GM18526 (cell line): Measurements from ENCODE around the gene GRAMD2A.

Experiments used
- POLR2A ChIP-seq: IDR thresholded peaks from 3 replicates; pipeline ENCODE4 v1.6.1; 2011; ENCODE audit not compliant: insufficient read length; ENCODE audit errors: extremely low read depth

Gene GRAMD2A

DNA sequence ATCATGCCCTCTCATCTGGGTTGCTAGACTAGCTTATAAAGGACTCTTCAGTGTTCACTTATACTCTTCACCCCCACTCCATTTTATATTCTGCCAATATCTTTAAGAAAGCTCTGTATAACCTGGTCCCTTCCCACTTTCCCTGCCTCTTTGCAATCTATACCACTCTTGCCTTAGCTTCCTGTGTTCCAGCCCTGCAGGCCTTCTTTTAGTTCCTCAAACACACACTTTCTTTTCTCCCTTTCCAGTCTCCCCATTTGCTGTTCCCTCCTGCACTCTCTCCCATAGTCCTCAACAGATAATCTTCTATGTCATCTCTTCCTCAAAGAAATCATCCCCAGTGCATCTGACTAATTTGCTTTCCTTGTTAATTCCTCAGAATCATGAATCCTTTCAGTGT, 50.7 kb downstream of the GRAMD2A start:
- no peak for TF ChIP-seq POLR2A

DNA sequence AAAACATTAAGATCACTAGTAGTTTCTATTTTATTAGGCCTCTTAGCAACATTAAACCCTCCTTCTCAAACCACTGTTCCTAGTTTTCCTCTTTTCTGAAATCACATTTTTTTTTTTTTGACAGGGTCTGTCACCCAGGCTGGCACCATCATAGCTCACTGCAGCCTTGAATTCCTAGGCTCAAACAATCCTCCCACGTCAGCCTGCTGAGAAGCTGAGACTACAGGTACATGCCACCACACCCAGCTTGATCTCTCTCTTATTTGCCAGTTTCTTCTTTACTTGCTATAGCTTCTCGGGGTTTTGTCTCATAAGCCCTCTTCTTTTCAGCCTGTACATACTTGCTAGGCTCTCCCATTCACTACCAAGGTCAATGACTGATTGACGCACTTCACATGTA, 51.4 kb downstream of the GRAMD2A start:
- no peak for TF ChIP-seq POLR2A

GRCh38 chr15:72141171-72142084, 56.2 kb downstream of the GRAMD2A start:
- no peak for TF ChIP-seq POLR2A

DNA sequence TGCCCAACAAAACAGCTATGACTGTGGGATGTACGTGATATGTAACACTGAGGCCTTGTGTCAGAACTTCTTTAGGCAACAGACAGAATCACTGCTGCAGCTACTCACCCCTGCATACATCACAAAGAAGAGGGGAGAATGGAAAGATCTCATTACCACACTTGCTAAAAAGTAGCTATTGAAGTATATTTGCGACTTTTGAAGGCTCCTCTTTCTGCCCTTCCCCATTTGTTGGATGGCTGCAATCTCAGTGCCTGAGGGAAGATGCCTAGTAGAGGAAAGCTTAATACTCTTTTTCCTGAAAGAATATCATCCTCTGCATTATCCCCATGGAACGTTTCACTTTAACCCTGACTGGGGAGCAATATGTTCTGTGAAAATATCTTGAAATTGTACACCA, 57.5 kb downstream of the GRAMD2A start:
- TF ChIP-seq POLR2A: no peak

DNA sequence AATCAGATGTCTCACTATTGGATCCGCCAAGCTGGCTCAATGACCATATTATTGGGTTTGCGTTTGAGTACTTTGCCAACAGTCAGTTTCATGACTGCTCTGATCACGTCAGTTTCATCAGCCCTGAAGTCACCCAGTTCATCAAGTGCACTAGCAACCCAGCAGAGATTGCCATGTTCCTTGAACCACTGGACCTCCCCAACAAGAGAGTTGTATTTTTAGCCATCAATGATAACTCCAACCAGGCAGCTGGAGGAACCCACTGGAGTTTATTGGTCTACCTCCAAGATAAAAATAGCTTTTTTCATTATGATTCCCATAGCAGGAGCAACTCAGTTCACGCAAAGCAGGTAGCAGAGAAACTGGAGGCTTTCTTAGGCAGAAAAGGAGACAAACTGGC, 57.9 kb downstream of the GRAMD2A start:
- TF ChIP-seq POLR2A: no peak

- TF ChIP-seq POLR2A: no peak
These were observed 61.2 kb downstream of the GRAMD2A start for GRCh38 chr15:72136170-72137051.

DNA sequence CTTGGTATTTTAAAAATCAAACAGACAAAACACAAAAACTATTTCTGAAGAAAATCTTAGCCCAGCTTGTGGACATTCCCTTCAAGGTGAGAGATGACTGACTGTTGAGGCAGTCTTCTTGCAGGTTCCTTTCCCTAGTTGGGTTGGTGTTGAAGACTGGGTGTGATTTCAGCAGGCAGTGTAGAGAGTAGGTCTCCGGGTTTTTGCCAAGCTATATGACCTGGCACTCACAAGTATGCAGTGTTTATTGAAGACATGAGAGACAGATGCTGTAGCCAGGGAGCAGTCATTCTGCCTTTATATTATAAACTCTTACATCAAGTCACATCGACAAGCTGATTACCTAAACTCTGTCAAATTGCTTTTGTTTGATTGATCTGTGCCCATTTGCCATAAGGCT, 61.9 kb downstream of the GRAMD2A start:
- no peak for TF ChIP-seq POLR2A

DNA sequence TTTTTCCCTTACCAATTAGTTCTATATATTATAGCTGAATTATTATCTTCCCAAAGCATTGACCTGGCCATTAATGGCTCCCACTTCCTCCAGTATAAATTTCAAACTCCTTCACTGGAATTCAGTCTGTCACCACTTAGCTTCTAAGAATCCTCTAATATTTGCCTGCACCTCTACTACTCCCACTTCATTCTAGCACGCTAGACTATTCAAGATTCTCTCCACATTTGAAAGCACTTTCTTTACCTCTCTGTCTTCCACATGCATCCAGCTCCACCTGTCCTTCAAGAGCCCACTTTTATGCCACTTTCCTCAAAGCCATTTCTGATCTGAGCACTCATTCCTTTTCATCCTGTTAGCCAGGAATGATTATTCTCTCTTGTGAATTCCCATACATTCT, 64.4 kb downstream of the GRAMD2A start:
- TF ChIP-seq POLR2A: no peak

DNA sequence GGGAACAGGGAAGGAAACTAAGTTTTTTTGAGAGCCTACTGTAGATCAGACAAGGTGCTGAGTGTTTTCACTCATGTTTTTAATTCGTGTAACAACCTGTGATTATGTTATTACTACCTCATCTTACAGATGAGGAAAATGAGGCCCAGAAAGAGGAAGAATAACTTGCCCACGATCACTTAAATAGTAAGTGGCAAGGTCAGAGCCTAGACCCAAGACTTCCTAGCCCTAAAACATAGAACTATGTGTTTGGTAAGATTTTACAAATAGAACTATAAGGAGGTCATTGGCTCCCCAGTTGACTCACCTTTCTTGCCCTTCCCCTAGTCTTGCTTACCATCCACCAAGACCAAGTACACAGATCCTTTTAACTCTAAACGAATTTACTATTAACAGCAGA, 65.7 kb downstream of the GRAMD2A start:
- no peak for TF ChIP-seq POLR2A

DNA sequence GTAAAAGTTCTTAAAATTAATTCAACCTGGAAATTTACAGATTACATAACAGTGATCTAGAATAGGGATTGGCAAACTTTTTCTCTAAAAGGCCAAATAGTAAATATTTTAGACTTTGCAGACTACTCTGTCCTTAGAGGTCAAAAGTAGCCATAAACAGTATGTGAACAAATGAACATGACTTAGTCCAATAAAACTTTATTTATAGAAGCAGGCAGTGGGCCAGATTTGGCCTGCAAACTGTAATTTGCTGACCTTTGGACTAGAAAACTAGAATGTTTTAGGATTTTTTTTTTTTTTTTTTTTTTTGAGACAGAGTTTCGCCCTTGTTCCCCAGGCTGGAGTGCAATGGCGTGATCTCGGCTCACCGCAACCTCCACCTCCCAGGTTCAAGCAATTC, 67.3 kb downstream of the GRAMD2A start:
- no peak for TF ChIP-seq POLR2A

DNA sequence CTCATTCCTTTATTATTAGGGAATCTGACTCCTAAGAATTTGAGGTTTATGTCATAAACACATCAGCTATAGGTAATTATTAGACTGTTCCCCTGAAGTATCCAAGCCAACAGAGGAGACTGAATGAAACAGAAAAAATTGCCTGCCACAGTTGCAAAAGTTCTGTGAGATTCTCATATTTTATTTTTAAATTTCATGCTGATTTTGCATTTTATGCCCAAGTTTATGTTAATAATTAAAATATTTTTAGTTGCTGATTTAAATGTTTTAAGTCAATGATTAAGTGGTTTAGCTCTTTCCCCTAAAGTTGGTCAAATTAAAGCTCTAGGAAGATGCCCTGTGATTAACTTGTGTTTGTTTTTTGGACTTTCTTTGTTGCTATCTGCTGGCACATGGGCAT, 69.2 kb downstream of the GRAMD2A start:
- no peak for TF ChIP-seq POLR2A

- TF ChIP-seq POLR2A: no peak
These were observed 69.8 kb downstream of the GRAMD2A start for GRCh38 chr15:72127724-72128322.

GRCh38 chr15:72124218-72124617, 73.4 kb downstream of the GRAMD2A start:
- TF ChIP-seq POLR2A: no peak

GRCh38 chr15:72118017-72118978, 79.3 kb downstream of the GRAMD2A start, which contains the start of the genes MYO9A and SENP8:
Gene MYO9A, minus strand, starts transcription at chr15:72118150. Its CDS starts 71,587 bp downstream, at chr15:72046563.
Gene SENP8, plus strand, starts transcription at chr15:72118403. Its CDS starts 21,221 bp downstream, at chr15:72139624.
- TF ChIP-seq POLR2A: peak; percentile 87

GRCh38 chr15:72117486-72118016, 80.0 kb downstream of the GRAMD2A start:
- no peak for TF ChIP-seq POLR2A
